K562 (cell line): Measurements from ENCODE around the gene GRM2. TPM values are rescaled to one million over a fixed set of nuclear protein-coding genes. Genes with fewer than 3 reads are reported as not detected.

ENCODE experiments used
- AFF4 ChIP-seq: sonication (generic); formaldehyde crosslinking; IDR thresholded peaks from 2 replicates; pipeline ENCODE4 v1.8.0; 2023; ENCODE audit warnings: mild to moderate bottlenecking, missing genetic modification reagents
- CBFA2T2 ChIP-seq: fragments of 450-650 bp; conservative IDR thresholded peaks from 2 replicates; pipeline ENCODE4 v1.6.1; 2017; ENCODE audit warnings: mild to moderate bottlenecking
- ZNF12 ChIP-seq: sonication (generic); formaldehyde crosslinking; IDR thresholded peaks from 2 replicates; pipeline ENCODE4 v1.4.0; 2020; ENCODE audit warnings: mild to moderate bottlenecking, missing genetic modification reagents
- polyA plus RNA-seq, 8 experiments: library from polyadenylated mRNA; depleted of rRNA in 4 of 8; stranded (reverse) in 5 of 8; unstranded in 3 of 8; fragments of >200 nt; fragmentation: Nextera tagmentation in 2 of 8; fragmentation: Illumina TruSeq in 1 of 8; extraction: Ambion mirVana in 2 of 8; extraction: Trizol in 1 of 8; gene quantifications; 2 replicates each; pipeline versions ENCODE4 v1.2.1 to v1.2.3, GENCODE V29; 2011 to 2014; ENCODE audit warnings: inconsistent platforms in 1 of 8, missing spikeins in 1 of 8
- total RNA-seq, 7 experiments: library from RNA; depleted of rRNA in 6 of 7; stranded (reverse); fragments of >200 nt in 6 of 7; fragmentation: Illumina TruSeq in 2 of 7; extraction: Trizol in 2 of 7; gene quantifications; 2 replicates each; pipeline versions ENCODE4 v1.2.1 to v1.2.3, GENCODE V29; 2011 to 2021; ENCODE audit warnings: low replicate concordance in 1 of 7
- TF ChIP-seq, protein P1 (sequence below): fragments of 450-650 bp; formaldehyde crosslinking; IDR thresholded peaks from 2 replicates; pipeline ENCODE4 v1.4.0; 2022; ENCODE audit warnings: missing genetic modification characterization
- TF ChIP-seq, protein P2 (sequence below): sonication (generic); formaldehyde crosslinking; IDR thresholded peaks from 2 replicates; pipeline ENCODE4 v1.9.0; 2022; ENCODE audit warnings: mild to moderate bottlenecking, missing genetic modification reagents

GRM2 gene
- total and polyA plus RNA-seq, 9 of the 15 experiments (the other 6 are each of a cell fraction or from before 2014, with no cell fraction given): not detected

- TF ChIP-seq AFF4 (CRISPR knock-in tag) (no peak), CBFA2T2 (peak; percentile 42; the same call in 1 of the 2 replicates), ZNF12 (CRISPR knock-in tag) (no peak)
- TF ChIP-seq, protein P1, sequence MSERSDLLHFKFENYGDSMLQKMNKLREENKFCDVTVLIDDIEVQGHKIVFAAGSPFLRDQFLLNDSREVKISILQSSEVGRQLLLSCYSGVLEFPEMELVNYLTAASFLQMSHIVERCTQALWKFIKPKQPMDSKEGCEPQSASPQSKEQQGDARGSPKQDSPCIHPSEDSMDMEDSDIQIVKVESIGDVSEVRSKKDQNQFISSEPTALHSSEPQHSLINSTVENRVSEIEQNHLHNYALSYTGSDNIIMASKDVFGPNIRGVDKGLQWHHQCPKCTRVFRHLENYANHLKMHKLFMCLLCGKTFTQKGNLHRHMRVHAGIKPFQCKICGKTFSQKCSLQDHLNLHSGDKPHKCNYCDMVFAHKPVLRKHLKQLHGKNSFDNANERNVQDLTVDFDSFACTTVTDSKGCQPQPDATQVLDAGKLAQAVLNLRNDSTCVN (CRISPR knock-in tag): no peak
- TF ChIP-seq, protein P2, sequence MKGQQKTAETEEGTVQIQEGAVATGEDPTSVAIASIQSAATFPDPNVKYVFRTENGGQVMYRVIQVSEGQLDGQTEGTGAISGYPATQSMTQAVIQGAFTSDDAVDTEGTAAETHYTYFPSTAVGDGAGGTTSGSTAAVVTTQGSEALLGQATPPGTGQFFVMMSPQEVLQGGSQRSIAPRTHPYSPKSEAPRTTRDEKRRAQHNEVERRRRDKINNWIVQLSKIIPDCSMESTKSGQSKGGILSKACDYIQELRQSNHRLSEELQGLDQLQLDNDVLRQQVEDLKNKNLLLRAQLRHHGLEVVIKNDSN (CRISPR knock-in tag): no peak
Measured at GRCh38 chr3:51669241-51670052, 37.4 kb upstream of the GRM2 start (continued).
